ENCODE data around the gene STIP1.

STIP1 gene

GRCh38 chr11:64249563-64250414 lies 63.8 kb downstream of the STIP1 start:
- Histone ChIP-seq H3K27me3 (replicated peaks; ENCODE audit: control insufficient read depth, insufficient read depth, low read length, poor library complexity, severe bottlenecking) (no peaks in the 10 kb centered on the region), H3K9me3 (ENCODE audit: control insufficient read depth, low read length) (no peaks in the 10 kb centered on the region), H3K4me1 (ENCODE audit: control insufficient read depth, insufficient read depth, low read length, poor library complexity, severe bottlenecking) (peaks cover 44% of the 10 kb centered on the region), H3K27ac (ENCODE audit: insufficient read depth, low read length, poor library complexity, severe bottlenecking) (no peak overlapping the region), H3K4me3 (ENCODE audit: insufficient read depth, low read depth, low read length, poor library complexity, severe bottlenecking) (no peak overlapping the region), H3K36me3 (ENCODE audit: control insufficient read depth, insufficient read depth, low read length) (no peaks in the 10 kb centered on the region)
- DNase-seq: no peak

GRCh38 chr11:64250415-64251015 lies 64.5 kb downstream of the STIP1 start:
- H3K36me3 ChIP-seq (ENCODE audit: control insufficient read depth, insufficient read depth, low read length): no peaks in the 10 kb centered on the region
- no peaks in the 10 kb centered on the region for H3K27me3 ChIP-seq (replicated peaks; ENCODE audit: control insufficient read depth, insufficient read depth, low read length, poor library complexity, severe bottlenecking)
- DNase-seq: no peak
- peak overlapping the region; percentile 58 for H3K4me3 ChIP-seq (ENCODE audit: insufficient read depth, low read depth, low read length, poor library complexity, severe bottlenecking)
- H3K4me1 ChIP-seq (ENCODE audit: control insufficient read depth, insufficient read depth, low read length, poor library complexity, severe bottlenecking): peaks cover 37% of the 10 kb centered on the region
- H3K27ac ChIP-seq (ENCODE audit: insufficient read depth, low read length, poor library complexity, severe bottlenecking): no peak overlapping the region
- no peaks in the 10 kb centered on the region for H3K9me3 ChIP-seq (ENCODE audit: control insufficient read depth, low read length)

GRCh38 chr11:64251016-64251752 lies 65.2 kb downstream of the STIP1 start, which contains the start of gene PLCB3:
Gene PLCB3, plus strand, starts transcription at chr11:64251530. Its CDS starts 120 bp downstream, at chr11:64251650.
- Histone ChIP-seq H3K27me3 (replicated peaks; ENCODE audit: control insufficient read depth, insufficient read depth, low read length, poor library complexity, severe bottlenecking) (no peaks in the 10 kb centered on the region), H3K4me1 (ENCODE audit: control insufficient read depth, insufficient read depth, low read length, poor library complexity, severe bottlenecking) (peaks cover 32% of the 10 kb centered on the region), H3K9me3 (ENCODE audit: control insufficient read depth, low read length) (no peaks in the 10 kb centered on the region), H3K4me3 (ENCODE audit: insufficient read depth, low read depth, low read length, poor library complexity, severe bottlenecking) (peak within 1 kb of the TSS; percentile 65), H3K36me3 (ENCODE audit: control insufficient read depth, insufficient read depth, low read length) (no peaks in the 10 kb centered on the region), H3K27ac (ENCODE audit: insufficient read depth, low read length, poor library complexity, severe bottlenecking) (no peak within 1 kb of the TSS)
- DNase-seq: peak; percentile 50 to 56 (median 54)

GRCh38 chr11:64251753-64252002 lies 65.7 kb downstream of the STIP1 start:
- Histone ChIP-seq H3K27ac (ENCODE audit: insufficient read depth, low read length, poor library complexity, severe bottlenecking) (no peak overlapping the region), H3K36me3 (ENCODE audit: control insufficient read depth, insufficient read depth, low read length) (no peaks in the 10 kb centered on the region), H3K4me3 (ENCODE audit: insufficient read depth, low read depth, low read length, poor library complexity, severe bottlenecking) (peak overlapping the region; percentile 65), H3K27me3 (replicated peaks; ENCODE audit: control insufficient read depth, insufficient read depth, low read length, poor library complexity, severe bottlenecking) (no peaks in the 10 kb centered on the region), H3K9me3 (ENCODE audit: control insufficient read depth, low read length) (no peaks in the 10 kb centered on the region), H3K4me1 (ENCODE audit: control insufficient read depth, insufficient read depth, low read length, poor library complexity, severe bottlenecking) (peaks cover 32% of the 10 kb centered on the region)
- DNase-seq: no peak

GRCh38 chr11:64252003-64252872 lies 66.3 kb downstream of the STIP1 start:
- Histone ChIP-seq H3K36me3 (ENCODE audit: control insufficient read depth, insufficient read depth, low read length) (no peaks in the 10 kb centered on the region), H3K4me3 (ENCODE audit: insufficient read depth, low read depth, low read length, poor library complexity, severe bottlenecking) (peak overlapping the region; percentile 65), H3K27me3 (replicated peaks; ENCODE audit: control insufficient read depth, insufficient read depth, low read length, poor library complexity, severe bottlenecking) (no peaks in the 10 kb centered on the region), H3K4me1 (ENCODE audit: control insufficient read depth, insufficient read depth, low read length, poor library complexity, severe bottlenecking) (peaks cover 32% of the 10 kb centered on the region), H3K27ac (ENCODE audit: insufficient read depth, low read length, poor library complexity, severe bottlenecking) (no peak overlapping the region), H3K9me3 (ENCODE audit: control insufficient read depth, low read length) (no peaks in the 10 kb centered on the region)
- no peak for DNase-seq

GRCh38 chr11:64253043-64253442 lies 67.1 kb downstream of the STIP1 start:
- no peak overlapping the region for H3K4me3 ChIP-seq (ENCODE audit: insufficient read depth, low read depth, low read length, poor library complexity, severe bottlenecking)

GRCh38 chr11:64253481-64253880 lies 67.5 kb downstream of the STIP1 start:
- Histone ChIP-seq H3K4me3 (ENCODE audit: insufficient read depth, low read depth, low read length, poor library complexity, severe bottlenecking) (no peak overlapping the region), H3K4me1 (ENCODE audit: control insufficient read depth, insufficient read depth, low read length, poor library complexity, severe bottlenecking) (peaks cover 25% of the 10 kb centered on the region)
- DNase-seq: no peak

More at GRCh38 chr11:64253043-64253442, 67.1 kb downstream of the STIP1 start:
- H3K36me3 ChIP-seq (ENCODE audit: control insufficient read depth, insufficient read depth, low read length): no peaks in the 10 kb centered on the region
- H3K4me1 ChIP-seq (ENCODE audit: control insufficient read depth, insufficient read depth, low read length, poor library complexity, severe bottlenecking): peaks cover 25% of the 10 kb centered on the region
- no peaks in the 10 kb centered on the region for H3K27me3 ChIP-seq (replicated peaks; ENCODE audit: control insufficient read depth, insufficient read depth, low read length, poor library complexity, severe bottlenecking)
- H3K27ac ChIP-seq (ENCODE audit: insufficient read depth, low read length, poor library complexity, severe bottlenecking): no peak overlapping the region
- H3K9me3 ChIP-seq (ENCODE audit: control insufficient read depth, low read length): no peaks in the 10 kb centered on the region
- DNase-seq: no peak

More at GRCh38 chr11:64253481-64253880, 67.5 kb downstream of the STIP1 start:
- H3K36me3 ChIP-seq (ENCODE audit: control insufficient read depth, insufficient read depth, low read length): no peaks in the 10 kb centered on the region
- H3K9me3 ChIP-seq (ENCODE audit: control insufficient read depth, low read length): no peaks in the 10 kb centered on the region
- H3K27me3 ChIP-seq (replicated peaks; ENCODE audit: control insufficient read depth, insufficient read depth, low read length, poor library complexity, severe bottlenecking): no peaks in the 10 kb centered on the region
- H3K27ac ChIP-seq (ENCODE audit: insufficient read depth, low read length, poor library complexity, severe bottlenecking): no peak overlapping the region

All from effector memory CD4-positive, alpha-beta T cell (primary cell).